ENCODE measurements around the gene KRT24. TPM values are rescaled to one million over a fixed set of nuclear protein-coding genes. Genes with fewer than 3 reads are reported as not detected.

Gene KRT24
- total and polyA plus RNA-seq, 2 donors (not counting 3 experiments of a cell fraction or from before 2014, with no cell fraction given) = not detected

DNA sequence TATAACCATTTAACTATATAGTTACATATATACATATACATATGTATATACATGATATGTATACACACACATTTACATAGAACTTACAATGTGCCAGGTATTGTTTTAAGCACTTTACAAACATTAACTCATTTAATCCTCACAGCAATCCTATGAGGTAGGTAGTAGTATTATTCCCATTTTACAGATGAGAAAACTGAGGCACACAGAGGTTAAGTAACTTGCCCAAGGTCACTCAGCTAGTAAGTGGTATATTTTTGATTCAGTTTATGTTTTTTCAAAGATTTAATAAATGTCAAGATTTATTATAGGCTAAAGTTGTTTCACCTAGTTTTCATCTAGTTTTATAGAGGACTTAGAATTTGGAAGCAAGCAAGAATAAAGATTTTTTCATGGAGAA lies 45.2 kb downstream of the KRT24 start:
- Histone ChIP-seq H3K4me1 (ENCODE audit: control insufficient read depth, extremely low read depth, insufficient read depth, low read length) (no peaks in the 10 kb centered on the region), H3K27ac (ENCODE audit: insufficient read depth, low read depth, low read length) (no peak overlapping the region), H3K79me2 (ENCODE audit: control insufficient read depth, insufficient read depth, low read length) (no peaks in the 10 kb centered on the region), H3K9ac (replicated peaks; ENCODE audit: extremely low read depth, insufficient read depth, low read length) (no peak overlapping the region), H2AFZ (ENCODE audit: low read depth, low read length) (no peak overlapping the region), H3K4me3 (replicated peaks in 1 of 3; ENCODE audit: insufficient read depth in 1 of 3, low read depth in 1 of 3, low read length in 3 of 3) (no peak overlapping the region), H4K20me1 (replicated peaks; ENCODE audit: control insufficient read depth, extremely low read depth, insufficient read depth, low read length) (no peaks in the 10 kb centered on the region), H3K36me3 (ENCODE audit: control insufficient read depth in 2 of 2, extremely low read depth in 1 of 2, insufficient read depth in 2 of 2, low read length in 2 of 2) (no peaks in the 10 kb centered on the region), H3K27me3 (ENCODE audit: control insufficient read depth in 2 of 2, insufficient read depth in 2 of 2, low read length in 2 of 2) (peaks cover 4 to 29% of the 10 kb centered on the region in 2 experiments), H3K4me2 (ENCODE audit: insufficient read depth, low read length) (no peak overlapping the region), H3K9me1 (replicated peaks; ENCODE audit: control insufficient read depth, extremely low read depth, insufficient read depth, low read length) (no peaks in the 10 kb centered on the region), H3K9me3 (replicated peaks; ENCODE audit: control insufficient read depth, insufficient read depth, low read length) (no peaks in the 10 kb centered on the region)
- no TSS peak for BruUV-seq (replicated peaks)
- dilution Hi-C loops (cut with MboI; ENCODE audit: extremely low pct_ligation_motif_present, low sequenced_read_pairs) = no loop called here
- POLR2A ChIA-PET = no interaction called here
- DNase-seq (ENCODE audit: low read depth, low spot score) = no peak
- no peak for FAIRE-seq
- TF ChIP-seq MYC (IDR thresholded peaks at IDR 0.05; ENCODE audit: low read depth, low read length) (no peak), EZH2 (IDR thresholded peaks at IDR 0.05; ENCODE audit: borderline replicate concordance, low read depth, low read length, severe bottlenecking) (no peak), FOS (IDR thresholded peaks at IDR 0.05; ENCODE audit: borderline replicate concordance, insufficient read depth, low read length) (no peak), POLR2AphosphoS5 (IDR thresholded peaks at IDR 0.05; ENCODE audit: insufficient read depth, low read depth, low read length) (no peak), GATA2 (IDR thresholded peaks at IDR 0.05; ENCODE audit: insufficient read depth, insufficient read length, low read depth, low read length) (no peak), POLR2A (IDR thresholded peaks at IDR 0.05; ENCODE audit: low read depth, low read length) (no peak), JUN (IDR thresholded peaks at IDR 0.05; ENCODE audit: borderline replicate concordance, insufficient read depth, insufficient read length, low read depth) (no peak), CTCF (IDR thresholded peaks at IDR 0.05; ENCODE audit: extremely low read depth in 1 of 2, insufficient read depth in 1 of 2, low read depth in 1 of 2, low read length in 2 of 2) (no peak)
- TF ChIP-seq, protein P1, sequence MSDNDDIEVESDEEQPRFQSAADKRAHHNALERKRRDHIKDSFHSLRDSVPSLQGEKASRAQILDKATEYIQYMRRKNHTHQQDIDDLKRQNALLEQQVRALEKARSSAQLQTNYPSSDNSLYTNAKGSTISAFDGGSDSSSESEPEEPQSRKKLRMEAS (IDR thresholded peaks at IDR 0.05; ENCODE audit: insufficient read depth, insufficient read length) = no peak
- CTCF ChIA-PET = no interaction called here
- intact Hi-C loops (cut with micrococcal nuclease) = no loop called here

Measured in endothelial cell of umbilical vein (primary cell).